GM21717 (cell line): ENCODE measurements around the gene PRAC2.

Experiments used
- ATAC-seq: cut with Tn5 transposase; IDR thresholded peaks from one replicate; pipeline ENCODE4 v1.9.1; 2021; ENCODE audit warnings: mild to moderate bottlenecking, moderate library complexity; ENCODE audit not compliant: unreplicated experiment

PRAC2 gene

GRCh38 chr17:48733632-48734328, 10.8 kb downstream of the PRAC2 start:
- no peak for ATAC-seq

- ATAC-seq, result no peak
Observed at GRCh38 chr17:48734333-48735061, 11.5 kb downstream of the PRAC2 start.

- ATAC-seq, result no peak
Observed at GRCh38 chr17:48735062-48735351, 12.0 kb downstream of the PRAC2 start.

GRCh38 chr17:48737330-48738043, 14.5 kb downstream of the PRAC2 start:
- ATAC-seq, result no peak

DNA sequence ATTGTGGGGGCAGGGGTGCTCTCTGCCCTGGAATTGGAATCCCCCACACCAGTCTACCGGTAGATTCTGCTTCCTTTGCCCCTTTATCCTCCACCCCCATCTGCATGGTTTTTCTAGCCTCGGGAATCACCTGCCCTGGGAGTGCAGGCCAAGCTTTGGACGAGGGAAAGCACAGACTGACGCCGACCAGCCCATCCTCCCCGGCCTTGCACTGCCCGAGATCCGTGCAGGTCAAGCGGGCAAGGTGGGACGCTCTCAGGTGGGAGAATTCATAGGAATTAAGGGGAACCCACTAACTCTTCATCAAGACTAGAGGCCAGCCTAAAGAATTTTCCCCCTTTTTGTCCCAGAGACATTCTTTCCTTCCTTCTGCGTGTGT, 15.4 kb downstream of the PRAC2 start:
- ATAC-seq, result no peak

- ATAC-seq, result no peak
Observed at GRCh38 chr17:48738803-48739526, 16.0 kb downstream of the PRAC2 start.

- ATAC-seq, result no peak
Observed at GRCh38 chr17:48740537-48740936, 17.6 kb downstream of the PRAC2 start.

DNA sequence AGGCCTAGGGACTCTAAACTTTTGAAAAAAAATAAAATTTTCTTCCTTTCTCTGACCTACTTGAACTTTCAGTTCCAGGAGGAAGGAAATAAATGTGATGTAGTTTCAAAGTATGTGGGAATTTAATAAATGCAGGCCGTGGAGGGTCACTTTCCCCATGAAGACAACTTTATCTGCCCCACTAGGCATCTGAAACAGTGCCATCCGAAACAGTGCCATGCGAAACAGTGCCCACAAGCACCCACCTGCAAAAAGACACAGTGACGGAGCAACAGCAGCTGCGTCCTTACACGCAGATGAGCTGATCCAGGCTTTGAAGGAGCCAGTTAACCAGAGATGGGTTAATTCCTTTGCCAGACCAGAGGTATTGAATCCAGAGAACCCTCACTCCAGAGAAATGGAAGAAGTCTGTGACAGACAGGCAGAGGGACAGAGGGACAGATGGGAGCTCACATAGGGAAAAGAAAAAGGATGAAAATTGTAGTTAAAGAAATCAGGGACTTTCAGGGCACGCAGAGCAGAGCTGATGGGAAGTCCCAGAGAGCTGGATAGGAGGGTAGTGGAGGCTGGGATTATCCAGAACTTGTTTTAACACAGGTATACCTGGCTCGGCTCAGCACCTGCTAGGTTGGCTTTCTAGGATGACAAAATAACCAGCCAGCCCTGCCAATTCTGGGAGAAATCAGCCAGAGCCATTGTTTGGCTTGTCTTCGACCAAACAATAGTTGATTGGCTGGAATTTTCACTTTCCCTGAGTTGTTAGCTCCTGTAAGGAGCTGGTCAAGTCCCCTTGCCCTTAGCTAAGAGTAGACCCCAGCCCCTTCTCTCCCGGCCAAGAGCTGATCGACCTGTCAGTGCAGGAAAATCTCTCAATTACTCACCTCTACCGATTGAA, 22.6 kb downstream of the PRAC2 start:
- no peak for ATAC-seq

- ATAC-seq, result no peak
Observed at GRCh38 chr17:48746916-48747444, 24.0 kb downstream of the PRAC2 start.

GRCh38 chr17:48747445-48748363, 24.7 kb downstream of the PRAC2 start:
- ATAC-seq, result no peak

- ATAC-seq, result no peak
Observed at GRCh38 chr17:48748718-48749566, 26.0 kb downstream of the PRAC2 start.

DNA sequence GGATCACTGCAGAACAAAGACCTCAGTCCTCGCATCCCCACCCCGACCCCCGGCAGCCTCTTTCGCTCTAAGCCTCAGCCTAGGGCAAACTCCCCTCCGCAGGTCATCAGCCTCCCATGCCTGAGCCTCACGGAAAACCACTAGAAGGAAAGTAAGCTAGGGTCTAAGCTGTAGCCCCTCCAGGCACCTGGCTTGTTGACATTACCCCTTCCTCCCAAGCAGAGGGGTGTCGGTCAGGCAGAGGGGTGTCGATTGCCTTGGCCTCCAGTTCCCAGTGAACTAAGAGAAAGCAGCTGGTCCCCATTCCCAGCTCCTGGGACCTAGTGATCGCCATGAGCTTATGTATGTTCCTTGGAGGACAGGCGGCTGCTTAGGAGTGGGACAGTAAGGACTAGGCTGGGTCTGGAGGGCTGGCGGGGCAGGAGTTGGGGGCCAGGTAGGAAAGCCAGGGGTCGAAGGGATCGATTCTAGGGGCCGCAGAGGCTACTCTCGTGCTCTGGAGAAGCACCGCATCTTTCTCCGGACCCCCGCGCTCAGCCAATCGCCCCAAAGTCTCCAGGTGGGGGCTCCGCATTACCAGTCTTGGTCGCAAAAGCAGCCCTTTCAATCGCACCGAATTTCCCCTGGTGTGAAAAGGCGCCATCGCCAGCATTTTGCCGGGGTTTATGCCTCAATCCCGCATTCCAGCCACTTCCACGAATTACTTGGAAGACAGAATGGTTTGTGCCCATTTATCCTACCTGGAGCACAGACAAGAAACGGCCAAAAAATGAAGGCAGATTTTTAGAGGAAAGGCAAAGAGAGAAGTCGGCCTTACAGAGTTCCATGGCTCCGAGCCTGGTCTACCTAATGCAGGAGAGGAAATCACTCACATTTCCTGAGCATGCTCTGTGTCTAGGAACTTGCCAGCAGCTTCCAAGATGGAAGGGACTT, 26.9 kb downstream of the PRAC2 start:
- no peak for ATAC-seq

DNA sequence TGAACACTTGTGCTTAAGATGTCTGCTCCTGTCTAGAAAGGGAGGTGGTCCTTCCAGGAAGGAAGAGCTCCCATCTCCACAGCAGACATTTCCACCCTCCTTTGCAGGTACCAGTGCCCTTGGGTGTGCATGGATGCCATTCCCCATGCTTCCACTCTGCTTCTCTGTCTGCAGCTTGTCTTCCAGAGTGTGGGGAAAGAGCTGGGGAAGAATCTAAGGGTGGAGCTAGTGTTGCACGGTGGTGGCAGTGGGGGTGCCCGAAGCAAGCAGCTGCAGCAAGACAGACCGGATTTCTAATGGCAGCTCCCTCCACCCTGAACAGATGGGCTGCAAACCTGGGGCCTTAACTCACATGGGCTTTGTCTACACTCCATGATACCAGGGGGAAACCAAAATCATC, 28.2 kb downstream of the PRAC2 start:
- ATAC-seq, result no peak

GRCh38 chr17:48751733-48752398, 28.9 kb downstream of the PRAC2 start:
- no peak for ATAC-seq

GRCh38 chr17:48752399-48753288, 29.7 kb downstream of the PRAC2 start:
- no peak for ATAC-seq
